Ascending aorta (tissue), 2 donors: Measurements from ENCODE around the gene ZNF223. TPM values are rescaled to one million over a fixed set of nuclear protein-coding genes. Genes with fewer than 3 reads are reported as not detected.

Experiments used
- DNase-seq, 2 donors: peaks; one replicate each; pipeline ENCODE4 v3.0.0-alpha.2; 2019; ENCODE audit warnings: low spot score in 2 of 2
- H3K27ac ChIP-seq, 2 donors: fragments of 200-600 bp; sonication (generic); one replicate each; pipeline ENCODE4 v1.5.1; 2016 to 2017; ENCODE audit warnings: mild to moderate bottlenecking in 1 of 2
- H3K27me3 ChIP-seq: fragments of 200-600 bp; sonication (generic); one replicate; pipeline ENCODE4 v1.5.1; 2017
- H3K36me3 ChIP-seq, 2 donors: fragments of 200-600 bp; sonication (generic); one replicate each; pipeline ENCODE4 v1.5.1; 2016
- H3K4me1 ChIP-seq, 2 donors: fragments of 200-600 bp; sonication (generic); one replicate each; pipeline ENCODE4 v1.5.1; 2016 to 2017; ENCODE audit warnings: mild to moderate bottlenecking in 1 of 2
- H3K4me3 ChIP-seq, 2 donors: fragments of 200-600 bp; sonication (generic); one replicate each; pipeline ENCODE4 v1.5.1; 2016 to 2017; ENCODE audit warnings: mild to moderate bottlenecking in 1 of 2
- H3K9me3 ChIP-seq, 2 donors: fragments of 200-600 bp; sonication (generic); one replicate each; pipeline ENCODE4 v1.5.1; 2016
- intact Hi-C: fragments of 100-400 bp; cut with DNase I; formaldehyde crosslinking; loops from one replicate; pipeline ENCODE4 v1.15.1; 2023
- total RNA-seq: library from RNA; depleted of rRNA; stranded (reverse); fragments of >200 nt; gene quantifications from one replicate; pipeline ENCODE4 v1.1.0, GENCODE V29; 2016
- TF ChIP-seq, protein P1 (sequence below), 3 experiments: fragments of 200-600 bp in 2 of 3; fragments of 450-650 bp in 1 of 3; sonication (generic) in 2 of 3; IDR thresholded peaks; one replicate each; pipeline ENCODE4 v1.5.1; 2016 to 2019; ENCODE audit warnings: antibody characterized with exemption in 3 of 3, mild to moderate bottlenecking in 1 of 3, moderate library complexity in 1 of 3

The ZNF223 gene
- total RNA-seq, 1 donor from 2014 or later: not detected

DNA sequence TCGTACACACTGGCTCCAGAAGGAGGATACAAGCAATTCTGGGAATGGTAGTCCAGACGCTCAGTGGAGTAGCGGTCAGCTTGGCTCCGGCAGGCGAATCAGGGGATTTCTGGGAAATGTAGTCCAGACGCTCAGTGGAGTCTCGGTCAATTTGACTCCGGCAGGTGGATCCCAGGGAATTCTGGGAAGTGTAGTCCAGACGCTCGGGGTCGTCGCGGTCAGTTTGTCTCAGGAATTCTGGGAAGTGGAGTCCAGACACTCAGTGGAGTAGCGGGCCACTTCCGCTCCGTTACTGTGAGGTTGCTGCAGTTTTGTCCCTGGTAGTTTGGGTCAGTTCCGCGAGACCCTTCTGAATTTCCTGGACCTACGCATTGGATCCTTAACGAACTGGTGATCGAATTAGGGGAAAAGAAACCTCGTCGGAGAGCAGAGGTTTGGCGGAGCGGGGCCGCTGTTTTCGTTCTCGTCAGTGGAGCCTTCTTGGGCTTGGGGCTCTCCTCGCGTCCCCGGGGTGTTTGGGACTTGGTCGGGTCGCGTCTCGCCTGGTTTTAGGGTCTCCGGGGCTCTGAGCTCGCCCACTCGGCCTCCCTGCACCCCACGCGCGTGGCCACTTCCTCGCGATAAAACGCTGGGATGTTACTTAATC is 61.4 kb downstream of the ZNF223 start, which contains the start of gene ZNF225:
TSS of gene ZNF225 (plus strand) at position 262 of the 646 bp plus-strand sequence. CDS start 2,429 bp downstream, outside the sequence.
- H3K4me1 ChIP-seq: peaks cover 0 to 8% of the 10 kb centered on the region in 2 donors
- TF ChIP-seq, protein P1, sequence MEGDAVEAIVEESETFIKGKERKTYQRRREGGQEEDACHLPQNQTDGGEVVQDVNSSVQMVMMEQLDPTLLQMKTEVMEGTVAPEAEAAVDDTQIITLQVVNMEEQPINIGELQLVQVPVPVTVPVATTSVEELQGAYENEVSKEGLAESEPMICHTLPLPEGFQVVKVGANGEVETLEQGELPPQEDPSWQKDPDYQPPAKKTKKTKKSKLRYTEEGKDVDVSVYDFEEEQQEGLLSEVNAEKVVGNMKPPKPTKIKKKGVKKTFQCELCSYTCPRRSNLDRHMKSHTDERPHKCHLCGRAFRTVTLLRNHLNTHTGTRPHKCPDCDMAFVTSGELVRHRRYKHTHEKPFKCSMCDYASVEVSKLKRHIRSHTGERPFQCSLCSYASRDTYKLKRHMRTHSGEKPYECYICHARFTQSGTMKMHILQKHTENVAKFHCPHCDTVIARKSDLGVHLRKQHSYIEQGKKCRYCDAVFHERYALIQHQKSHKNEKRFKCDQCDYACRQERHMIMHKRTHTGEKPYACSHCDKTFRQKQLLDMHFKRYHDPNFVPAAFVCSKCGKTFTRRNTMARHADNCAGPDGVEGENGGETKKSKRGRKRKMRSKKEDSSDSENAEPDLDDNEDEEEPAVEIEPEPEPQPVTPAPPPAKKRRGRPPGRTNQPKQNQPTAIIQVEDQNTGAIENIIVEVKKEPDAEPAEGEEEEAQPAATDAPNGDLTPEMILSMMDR (IDR thresholded peaks at IDR 0.05): no peak
- peak; percentile 92 to 99 for DNase-seq
- peaks cover 17 to 19% of the 10 kb centered on the region in 2 donors for H3K36me3 ChIP-seq
- H3K27me3 ChIP-seq: no peaks in the 10 kb centered on the region
- peaks cover 19 to 41% of the 10 kb centered on the region in 2 donors for H3K9me3 ChIP-seq
- peak within 1 kb of the TSS; percentile 73 to 82 for H3K27ac ChIP-seq
- peak within 1 kb of the TSS; percentile 79 to 84 for H3K4me3 ChIP-seq
- intact Hi-C loops: loop anchor here (1.0 to 10.0 kb wide), 11 partner anchors 19 to 288 kb away; partner anchors contain the start of genes ZNF112, ZNF155, ZNF221 and ZNF224

DNA sequence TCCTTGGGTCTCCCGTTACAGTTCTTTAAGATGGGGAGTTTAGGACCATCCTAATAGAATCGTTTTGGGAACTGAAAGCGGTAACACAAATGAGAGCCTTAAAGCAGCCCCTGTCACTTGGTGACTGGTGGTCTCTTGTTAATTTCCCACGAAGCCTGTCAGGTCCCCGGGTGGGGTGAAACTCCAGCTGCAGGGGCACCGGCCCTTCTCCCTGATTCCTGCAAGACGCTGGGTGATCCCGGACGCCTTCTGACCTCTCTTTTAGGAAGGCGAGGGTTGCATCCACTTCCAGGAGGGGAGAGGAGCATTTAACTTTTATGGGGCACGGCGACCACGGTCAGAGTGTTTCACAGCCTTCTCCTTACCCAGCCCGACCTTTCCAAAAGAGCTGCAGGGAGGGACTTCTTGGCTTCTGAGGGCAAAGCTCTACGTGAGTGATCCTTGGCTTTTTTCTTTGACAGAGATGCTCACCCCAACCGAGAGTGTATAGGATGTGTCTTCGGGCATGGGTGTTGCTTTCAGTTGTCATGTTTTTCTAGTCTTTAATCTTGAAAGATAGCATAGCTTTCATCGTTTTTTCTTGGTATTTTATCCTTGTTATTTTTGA is 62.1 kb downstream of the ZNF223 start:
- Histone ChIP-seq H3K27me3 (no peaks in the 10 kb centered on the region), H3K27ac (peak overlapping the region; percentile 73 to 82), H3K9me3 (peaks cover 12 to 35% of the 10 kb centered on the region in 2 donors), H3K4me3 (peak overlapping the region; percentile 79 to 84), H3K4me1 (peaks cover 0 to 8% of the 10 kb centered on the region in 2 donors), H3K36me3 (peaks cover 20 to 25% of the 10 kb centered on the region in 2 donors)
- DNase-seq: no peak
- TF ChIP-seq, protein P1 (IDR thresholded peaks at IDR 0.05): no peak
- intact Hi-C loops: loop anchor here (1.0 to 10.0 kb wide), 11 partner anchors 20 to 289 kb away; partner anchors contain the start of genes ZNF112, ZNF155, ZNF221 and ZNF224

Other genes starting within 250 kb of the ZNF223 start
- not detected for gene LYPD5, start 249.6 kb upstream of the ZNF223 start, total RNA-seq
- not detected for gene ZNF283, start 224.7 kb upstream of the ZNF223 start, total RNA-seq
- gene ZNF404, start 168.1 kb upstream of the ZNF223 start, total RNA-seq: not detected
- 6.5 TPM for gene ZNF45, start 116.8 kb upstream of the ZNF223 start, total RNA-seq
- 2.6 TPM for gene ZNF221, start 100.8 kb upstream of the ZNF223 start, total RNA-seq
- not detected for gene ZNF155, start 67.8 kb upstream of the ZNF223 start, total RNA-seq
- gene ZNF230, start 49.1 kb upstream of the ZNF223 start, total RNA-seq: 0.32 TPM
- 0.43 TPM for gene ZNF222, start 26.7 kb upstream of the ZNF223 start, total RNA-seq
- gene ZNF284, start 20.1 kb downstream of the ZNF223 start, total RNA-seq: 0.21 TPM
- gene ZNF224, start 42.3 kb downstream of the ZNF223 start, total RNA-seq: 119 TPM
- gene ZNF225, start 61.4 kb downstream of the ZNF223 start, total RNA-seq: 3.3 TPM
- 7.9 TPM for gene ZNF234, start 89.5 kb downstream of the ZNF223 start, total RNA-seq
- 4.7 TPM for gene ZNF226, start 113.1 kb downstream of the ZNF223 start, total RNA-seq
- 7.1 TPM for gene ZNF227, start 160.5 kb downstream of the ZNF223 start, total RNA-seq
- not detected for gene ZNF233, start 207.8 kb downstream of the ZNF223 start, total RNA-seq